Measurements from ENCODE around the gene GRID1. TPM values are rescaled to one million over a fixed set of nuclear protein-coding genes. Genes with fewer than 3 reads are reported as not detected.
"Not testable (repeated sequence)": the region's sequence is repeated elsewhere in the genome, so short reads cannot be mapped to it uniquely, and the experiment has no call there.

Gene GRID1
- total RNA-seq, 1 donor from 2014 or later, result 16.5 TPM

DNA sequence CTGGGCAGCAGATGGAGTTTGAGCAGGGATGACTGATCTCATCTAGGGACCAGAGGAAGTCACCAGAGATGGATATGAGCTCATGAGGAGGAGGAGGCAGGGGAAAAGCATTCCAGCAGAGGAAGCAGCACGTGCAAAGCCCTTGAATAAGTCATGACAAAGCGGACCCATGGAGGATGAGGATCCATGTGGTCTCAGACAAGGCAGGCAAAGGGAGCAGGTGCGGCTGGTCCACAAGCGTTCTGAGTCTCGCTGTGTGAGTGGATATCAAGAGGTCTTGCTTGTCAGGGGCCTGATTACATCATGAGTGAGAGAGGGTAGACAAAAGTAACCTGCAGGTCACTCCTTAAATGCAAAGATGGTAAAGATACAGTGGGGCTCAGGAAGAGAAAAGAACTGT, 307.6 kb downstream of the GRID1 start:
- DNase-seq, result no peak

DNA sequence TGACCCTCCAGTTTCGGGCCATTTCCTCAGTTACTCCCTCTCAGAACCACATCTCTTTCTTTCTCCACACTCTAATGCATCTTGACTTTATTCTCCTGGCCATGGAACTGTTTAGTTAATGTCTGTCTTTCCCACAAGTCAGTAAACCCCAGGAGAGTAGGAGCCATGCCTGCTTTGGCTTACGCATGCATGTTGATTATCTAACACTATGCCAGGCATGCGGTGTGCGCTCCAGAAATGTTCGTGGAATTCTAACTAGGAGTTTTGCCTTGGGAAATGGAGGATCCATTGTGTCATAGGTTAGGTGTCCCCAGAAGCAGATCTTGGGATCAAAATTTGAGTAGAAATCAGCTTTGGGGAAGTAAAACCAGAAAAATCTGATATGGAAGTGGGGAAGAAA, 308.9 kb downstream of the GRID1 start:
- no peak for DNase-seq

DNA sequence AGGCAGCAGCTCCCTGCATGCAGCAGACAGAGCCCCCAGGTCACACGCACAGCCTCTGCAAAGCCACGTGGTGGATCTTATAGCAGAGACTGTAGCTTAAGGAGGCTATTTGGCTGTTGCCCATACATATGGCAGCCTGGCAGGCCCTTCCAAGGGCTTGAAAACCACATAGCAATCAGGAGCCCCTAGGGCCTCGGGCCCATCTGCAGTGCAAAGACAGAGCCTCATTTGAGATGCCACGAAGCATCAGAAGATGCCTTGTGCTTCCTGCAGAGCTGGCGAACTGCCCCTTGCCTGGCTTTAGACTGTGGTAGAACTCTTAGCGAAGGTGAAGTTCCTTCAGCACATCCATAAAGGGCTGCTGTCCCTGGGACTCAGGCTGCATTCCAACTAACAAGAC, 309.9 kb downstream of the GRID1 start:
- no peak for DNase-seq

DNA sequence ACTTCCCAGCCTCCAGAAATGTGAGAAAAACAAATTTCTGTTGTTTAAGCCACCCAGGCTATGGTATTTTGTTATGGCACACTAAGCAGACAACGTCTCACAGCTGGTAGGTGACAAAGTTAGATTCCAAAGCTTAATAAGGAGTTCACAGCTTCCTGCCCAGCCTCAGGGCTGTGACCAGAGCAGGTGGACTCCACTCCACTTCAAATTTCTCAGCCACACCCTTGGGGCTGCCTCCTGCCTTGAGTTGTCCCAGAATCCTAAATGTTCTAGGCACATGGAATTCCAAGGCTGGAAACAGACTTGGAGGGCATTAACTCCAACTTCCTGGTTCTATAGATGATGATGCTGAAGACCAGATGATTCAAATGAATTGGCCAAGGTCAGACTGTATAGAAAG, 310.7 kb downstream of the GRID1 start:
- no peak for DNase-seq

DNA sequence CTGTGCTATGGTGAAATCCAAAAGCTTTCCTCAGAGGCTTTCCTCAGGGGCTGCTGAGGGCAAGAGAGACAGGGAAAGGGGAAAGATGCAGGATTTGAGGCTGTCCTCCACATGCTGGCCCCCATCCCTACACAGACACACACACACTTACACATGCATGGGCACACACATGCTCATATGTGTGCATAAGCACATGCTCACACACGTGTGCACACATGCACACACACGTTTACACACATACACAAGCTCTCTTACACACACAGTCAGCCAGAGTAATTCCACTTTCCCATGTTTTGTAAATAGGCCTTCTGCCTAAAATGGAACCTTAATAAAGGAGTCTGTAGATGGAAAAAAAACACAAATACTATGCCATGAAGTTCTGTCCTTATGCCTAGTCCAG, 312.9 kb downstream of the GRID1 start:
- DNase-seq, result no peak

DNA sequence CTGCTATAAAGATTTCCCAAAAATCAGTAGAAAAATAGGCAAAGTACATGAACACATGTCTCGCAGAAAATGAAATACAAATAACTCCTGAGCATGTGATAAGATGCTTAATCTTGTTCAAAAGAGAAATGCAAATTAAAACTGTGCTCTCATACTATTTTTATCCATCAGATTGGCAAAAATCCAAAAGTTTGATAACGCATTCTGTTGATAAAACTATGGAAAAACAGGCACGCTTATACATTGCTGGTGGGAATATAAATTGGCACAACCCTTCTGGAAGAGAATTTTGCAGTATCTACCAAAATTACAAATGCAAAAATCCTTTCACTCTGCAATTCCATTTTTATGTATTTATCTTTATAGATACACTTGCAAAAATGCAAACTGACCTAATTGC, 315.0 kb downstream of the GRID1 start:
- no peak for DNase-seq

DNA sequence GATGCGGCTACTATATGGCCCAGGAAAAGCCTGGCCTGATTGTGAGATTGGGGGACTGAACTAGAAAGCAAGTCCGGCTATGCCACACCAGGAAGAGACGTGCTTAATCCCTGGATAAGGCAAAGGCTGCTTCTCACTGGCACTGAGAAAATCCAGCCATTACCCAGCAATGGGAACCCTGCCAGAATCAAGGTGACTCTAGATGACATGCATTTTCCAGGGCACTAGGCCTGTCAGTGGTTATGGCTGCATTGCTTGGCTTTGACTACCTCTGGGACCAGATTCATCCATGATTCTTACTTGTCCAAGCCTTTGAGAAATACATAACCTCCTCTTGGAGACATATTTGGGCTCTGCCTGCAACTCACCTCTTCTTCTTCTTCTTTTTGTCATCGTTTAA, 317.2 kb downstream of the GRID1 start:
- no peak for DNase-seq

DNA sequence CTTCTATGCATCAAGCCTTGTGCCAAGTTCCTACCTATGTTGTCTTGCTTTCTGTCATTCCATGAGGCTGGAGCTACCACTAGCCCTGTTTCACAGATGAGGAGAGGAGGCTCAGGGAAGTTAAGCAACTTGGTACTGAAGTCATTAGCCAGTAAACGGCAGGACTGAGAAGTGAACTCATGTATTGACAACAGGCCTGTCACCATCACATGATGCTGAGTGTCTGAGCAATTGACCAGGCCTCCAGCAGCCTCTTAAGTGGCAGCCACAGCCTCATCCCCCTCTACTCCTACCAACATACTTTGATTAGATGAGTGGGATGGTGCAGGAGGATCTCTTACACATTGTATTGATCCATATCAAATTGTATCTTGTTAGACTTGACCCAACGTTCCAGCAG, 317.6 kb downstream of the GRID1 start:
- no peak for DNase-seq

DNA sequence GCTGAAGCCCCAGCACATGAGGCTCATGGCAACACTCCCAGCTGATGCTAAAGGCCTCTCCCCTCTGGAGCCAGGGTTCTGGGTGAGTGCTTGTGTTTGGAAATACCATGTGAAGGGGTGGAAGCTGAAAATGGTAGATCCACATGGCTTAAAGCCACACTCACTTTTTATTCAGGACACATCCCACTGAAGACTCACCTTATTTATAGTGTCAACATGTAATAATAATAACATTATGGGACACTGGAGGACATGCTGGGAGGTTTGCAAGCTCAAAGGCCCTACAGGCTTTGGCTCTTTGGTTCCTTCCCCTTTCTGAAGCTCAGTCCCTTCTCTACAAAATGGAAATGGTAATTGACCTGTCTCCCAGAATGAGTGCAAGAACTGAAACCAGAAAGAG, 318.0 kb downstream of the GRID1 start:
- no peak for DNase-seq

DNA sequence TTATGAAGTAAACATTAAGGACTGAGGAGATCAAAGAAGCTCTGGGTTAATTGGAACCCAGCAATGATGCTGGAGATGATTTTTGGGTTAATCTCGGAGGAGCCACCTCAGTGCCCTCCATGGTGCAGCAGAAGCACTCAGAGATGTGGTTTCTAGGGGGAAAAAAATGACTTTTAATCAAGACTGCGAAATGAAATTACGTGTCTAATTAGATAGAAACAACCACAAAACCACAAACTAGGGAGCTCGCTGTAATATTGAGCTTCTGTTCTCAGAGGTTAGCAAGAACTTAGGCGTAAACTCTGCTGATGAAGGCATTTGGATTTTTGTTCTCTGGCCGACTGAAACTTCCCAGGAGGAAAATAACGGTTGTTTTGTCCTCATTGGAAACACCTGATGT, 319.0 kb downstream of the GRID1 start:
- DNase-seq, result no peak

DNA sequence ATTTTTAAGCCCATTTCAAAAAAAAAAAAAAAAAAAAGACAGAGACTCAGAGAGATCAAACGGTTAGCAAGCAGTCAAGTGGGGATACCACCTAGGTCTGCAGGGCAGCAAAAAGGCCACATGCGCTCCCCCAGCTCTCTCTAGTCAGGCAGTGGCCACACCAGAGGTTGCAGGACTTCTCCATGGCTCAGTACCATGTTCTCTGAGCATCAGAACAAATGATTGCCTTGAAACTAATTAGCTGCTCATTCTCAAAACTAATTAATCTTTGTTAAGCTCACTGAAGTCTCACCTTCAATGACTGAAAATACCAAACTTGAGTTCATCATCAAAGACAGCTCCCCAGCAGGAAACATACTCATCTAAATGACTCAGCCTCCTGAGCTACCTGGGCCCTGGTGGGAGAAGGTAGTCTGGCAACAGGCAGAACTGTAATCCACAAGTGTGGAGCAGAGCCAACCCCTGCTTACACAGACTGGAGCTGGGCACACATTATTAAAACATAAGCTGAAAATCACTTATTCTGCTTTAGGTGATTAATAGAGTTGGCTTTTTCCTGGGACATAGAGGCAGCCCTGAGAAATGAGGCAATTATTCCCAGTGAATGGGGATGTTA, 319.6 kb downstream of the GRID1 start:
- DNase-seq, result no peak

DNA sequence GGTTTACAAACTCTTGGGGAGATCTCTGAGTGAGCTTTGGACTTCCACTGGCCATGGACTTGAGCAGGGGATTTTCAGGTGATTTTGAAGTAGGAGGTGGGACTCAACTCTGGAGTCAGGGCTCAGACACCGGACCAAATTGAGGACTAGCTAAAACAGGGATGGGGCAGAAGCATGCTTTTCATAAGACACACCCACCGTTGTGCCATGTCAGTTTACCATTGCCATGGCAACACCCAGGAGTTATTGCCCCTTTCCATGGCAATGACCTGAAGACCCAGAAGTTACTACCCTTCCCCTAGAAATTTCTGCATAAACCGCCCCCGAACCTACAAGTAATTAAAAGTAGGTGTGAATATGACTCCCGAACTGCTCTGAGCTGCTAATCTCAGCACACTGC, 320.7 kb downstream of the GRID1 start:
- DNase-seq, result no peak

DNA sequence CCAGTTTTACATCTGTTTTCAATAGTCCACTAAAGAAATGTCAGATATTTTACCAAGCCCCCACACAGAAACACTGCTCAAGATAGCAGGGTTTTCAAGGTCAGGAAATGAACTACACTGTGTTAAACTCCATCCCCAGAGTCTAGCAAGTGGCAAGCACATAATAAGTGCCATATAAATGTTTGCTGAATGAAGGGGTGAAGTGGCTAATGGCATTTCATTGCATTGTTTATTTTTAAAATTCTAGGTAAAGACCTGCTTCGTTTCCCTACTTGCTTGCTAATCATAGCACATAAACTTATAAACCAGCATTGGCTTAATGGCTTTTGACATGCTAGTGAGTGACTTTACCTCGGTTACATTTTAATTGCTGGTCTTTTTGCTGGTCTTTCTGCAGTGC, 322.6 kb downstream of the GRID1 start:
- no peak for DNase-seq

DNA sequence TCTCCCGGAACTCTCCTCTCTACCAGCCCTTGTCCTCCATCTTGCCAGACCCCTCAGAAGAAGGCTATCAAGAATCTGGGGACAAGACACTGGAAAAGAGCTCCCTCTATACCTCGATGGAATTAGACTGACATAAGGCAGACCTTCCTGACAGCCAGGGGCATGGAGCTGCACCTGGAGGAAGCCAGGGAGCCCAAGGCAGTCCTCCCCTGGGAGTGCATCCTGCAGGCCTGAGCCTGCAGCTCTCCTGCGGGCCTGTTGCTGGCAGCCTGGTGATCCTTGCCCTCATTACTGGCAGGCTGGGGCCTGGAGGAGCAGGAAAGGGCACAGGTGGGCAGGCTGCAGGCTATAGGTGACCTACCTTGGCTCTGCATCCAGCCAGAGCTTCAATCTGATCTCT, 323.4 kb downstream of the GRID1 start:
- no peak for DNase-seq

DNA sequence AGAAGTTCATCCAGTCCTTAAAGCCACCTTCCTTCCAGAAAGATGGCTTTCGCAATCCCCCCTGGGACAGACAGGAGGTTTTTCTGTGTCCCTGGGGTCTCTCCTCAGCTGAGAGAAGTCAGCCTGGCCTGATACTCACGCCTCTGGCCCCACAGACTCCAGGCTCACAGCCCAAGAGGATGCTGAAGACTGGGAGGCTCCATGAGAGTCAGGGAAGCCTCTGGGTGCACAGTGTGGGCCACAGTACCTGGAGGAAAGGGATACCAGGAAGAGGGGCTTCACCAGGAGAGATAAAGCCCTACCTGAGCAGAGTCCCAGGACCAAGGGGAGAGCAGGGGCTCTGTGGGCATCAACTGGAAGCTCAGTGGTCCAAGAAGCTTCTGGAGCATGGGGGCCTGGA, 324.4 kb downstream of the GRID1 start:
- no peak for DNase-seq

DNA sequence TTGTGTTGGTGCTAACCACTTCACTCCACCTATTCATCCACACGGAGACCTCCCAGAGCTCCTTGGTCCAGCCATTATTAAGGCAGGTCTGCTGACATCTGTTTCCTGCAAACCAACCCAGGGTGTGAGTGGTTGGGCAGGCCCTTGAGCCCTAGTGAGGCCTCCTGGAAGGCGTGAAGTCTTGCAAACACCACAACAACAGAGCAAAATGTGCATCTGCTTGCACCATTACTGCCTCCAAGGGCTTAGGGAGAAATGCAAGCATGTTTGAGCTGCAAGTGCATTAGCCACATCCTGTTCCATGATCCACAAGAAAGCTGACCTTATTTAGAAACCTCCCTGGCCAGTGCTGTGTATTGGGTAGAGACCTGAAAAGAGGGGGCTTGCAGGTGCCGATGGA, 325.5 kb downstream of the GRID1 start:
- no peak for DNase-seq

DNA sequence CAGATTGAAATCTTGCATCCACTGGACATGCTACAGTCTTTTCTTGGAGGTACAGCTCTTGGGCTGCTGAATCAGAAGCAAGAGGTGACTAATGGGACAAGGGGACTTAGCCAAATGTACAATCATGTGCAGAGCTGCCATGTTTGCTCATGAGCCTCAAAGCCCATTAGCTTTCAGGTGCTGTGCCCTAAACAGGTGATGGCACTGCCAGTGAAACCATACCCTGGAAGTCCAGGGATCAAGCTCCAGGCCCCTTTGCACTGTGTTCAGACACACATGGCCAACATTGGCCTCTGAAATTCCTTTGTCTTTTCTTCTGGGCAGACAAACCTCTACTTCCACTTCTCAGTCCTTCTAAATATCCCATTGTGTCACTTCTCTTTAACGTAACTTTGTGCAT, 328.2 kb downstream of the GRID1 start:
- no peak for DNase-seq

DNA sequence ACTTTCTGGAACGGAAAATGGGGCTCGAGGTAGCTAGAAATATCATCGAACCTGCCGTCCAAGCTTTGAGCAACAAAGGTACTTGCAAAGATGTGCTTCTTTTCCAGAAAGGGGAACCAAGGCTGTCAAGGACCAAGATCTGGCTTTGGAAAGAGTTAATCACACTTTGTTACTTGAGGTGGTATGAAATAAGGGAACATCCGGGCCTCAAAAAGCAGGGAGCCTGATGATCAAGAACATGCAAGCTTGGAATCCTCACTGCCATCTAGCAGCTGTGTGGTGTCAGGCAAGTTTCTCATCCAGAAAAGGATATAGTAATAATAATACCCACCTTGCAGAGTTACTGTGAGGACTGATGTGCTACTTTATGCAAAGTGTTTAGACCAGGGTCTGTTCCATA, 329.5 kb downstream of the GRID1 start:
- no peak for DNase-seq

DNA sequence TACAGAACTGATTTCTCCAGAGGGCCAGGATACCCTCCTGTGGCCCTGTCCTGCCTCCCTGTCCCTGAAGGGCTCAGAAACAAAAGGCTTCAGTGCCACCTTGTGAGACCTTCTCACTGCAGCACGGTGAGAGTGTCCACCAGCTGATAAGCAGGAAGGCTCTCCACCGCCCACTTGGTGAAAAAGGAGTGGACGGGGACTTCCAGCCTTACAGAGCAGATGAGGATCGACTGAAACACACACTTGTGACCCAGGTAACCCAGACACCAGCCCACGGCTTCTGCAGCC, 330.1 kb downstream of the GRID1 start:
- DNase-seq, result no peak

DNA sequence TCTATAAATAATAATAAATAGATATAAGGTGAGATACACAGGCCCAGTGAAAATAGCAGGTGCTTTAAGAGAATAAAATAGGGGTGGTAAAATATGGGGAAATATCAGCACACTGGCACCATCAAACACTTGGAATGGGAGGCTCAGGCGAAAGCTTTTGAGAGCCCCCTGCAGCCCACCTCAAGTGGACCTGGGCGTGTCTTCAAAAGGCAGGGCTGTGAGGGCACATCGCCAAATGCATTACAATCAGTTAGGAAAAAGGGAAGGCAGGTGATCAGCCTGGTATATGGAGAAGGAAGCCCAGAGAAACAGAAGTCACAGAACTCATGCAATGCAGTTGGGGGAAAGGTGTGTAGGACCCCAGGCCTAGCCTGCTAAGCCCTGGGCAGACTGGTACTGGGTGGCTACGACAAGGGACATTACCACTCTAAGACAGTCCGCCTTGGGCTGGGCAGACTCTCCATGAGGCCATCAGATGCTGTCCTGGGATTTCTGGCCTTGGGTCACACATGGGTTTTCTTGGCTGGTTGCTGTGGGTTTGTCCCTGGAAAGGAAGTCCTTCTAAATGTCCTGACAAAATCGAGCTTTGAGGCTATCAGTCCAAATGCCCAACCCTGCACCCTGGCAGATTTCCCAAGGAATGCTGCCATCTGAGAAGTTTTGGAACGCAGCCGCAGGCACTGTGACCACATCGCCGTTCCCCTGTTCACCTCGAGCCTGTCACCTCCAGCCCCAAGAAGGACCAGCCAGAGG, 330.6 kb downstream of the GRID1 start:
- no peak for DNase-seq

DNA sequence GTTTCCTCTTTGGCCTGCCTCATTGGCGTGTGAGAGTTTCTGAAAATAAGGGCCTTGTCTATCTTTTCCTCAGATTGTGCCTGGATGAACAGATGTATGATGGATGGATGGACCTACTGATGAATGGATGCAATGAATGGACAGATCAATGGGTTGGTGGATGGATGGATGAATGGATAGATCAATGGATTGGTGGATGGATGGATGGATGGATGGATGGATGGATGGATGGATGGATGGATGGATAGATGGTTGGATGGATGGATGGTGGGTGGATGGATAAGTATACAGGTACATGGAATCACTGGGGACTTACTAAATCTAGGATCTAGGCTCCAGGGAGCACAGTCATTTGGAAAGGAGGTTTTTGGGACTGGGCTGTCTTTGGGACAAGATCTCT, 331.9 kb downstream of the GRID1 start:
- no peak for DNase-seq

DNA sequence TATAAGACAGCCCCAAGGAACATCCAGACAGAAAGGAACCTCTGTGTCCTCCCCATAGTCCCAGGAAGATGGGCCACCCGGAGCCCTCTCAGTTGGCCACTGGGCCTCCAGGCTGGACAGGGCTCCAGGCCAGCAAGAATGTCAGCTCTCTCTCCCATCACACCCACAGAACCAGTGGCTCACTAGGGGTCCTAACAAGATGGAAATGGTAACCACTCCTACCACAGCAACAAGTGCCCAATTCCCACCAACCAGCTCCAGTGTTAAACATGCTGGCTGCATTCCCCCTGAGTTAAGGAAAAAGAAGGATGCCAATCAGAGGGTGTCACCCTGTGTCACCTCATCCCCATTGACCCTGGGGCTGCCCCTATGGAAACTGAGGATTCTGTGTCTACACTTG, 333.0 kb downstream of the GRID1 start:
- DNase-seq, result no peak

DNA sequence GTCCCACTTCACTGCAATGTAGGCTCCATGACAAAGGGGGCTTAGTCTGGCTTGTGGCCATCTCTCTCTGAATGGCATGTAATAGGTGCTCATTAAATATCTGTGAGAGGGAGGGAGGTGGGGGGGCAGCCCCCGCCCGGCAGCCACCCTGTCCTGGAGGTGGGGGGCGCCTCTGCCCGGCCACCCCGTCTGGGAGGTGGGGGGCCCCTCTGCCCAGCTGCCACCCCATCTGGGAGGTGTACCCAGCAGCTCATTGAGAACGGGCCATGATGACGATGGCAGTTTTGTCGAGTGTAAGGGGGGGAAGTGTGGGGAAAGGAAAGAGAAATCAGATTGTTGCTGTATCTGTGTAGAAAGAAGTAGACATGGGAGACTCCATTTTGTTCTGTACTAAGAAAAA, 334.5 kb downstream of the GRID1 start:
- not testable (repeated sequence) for DNase-seq

DNA sequence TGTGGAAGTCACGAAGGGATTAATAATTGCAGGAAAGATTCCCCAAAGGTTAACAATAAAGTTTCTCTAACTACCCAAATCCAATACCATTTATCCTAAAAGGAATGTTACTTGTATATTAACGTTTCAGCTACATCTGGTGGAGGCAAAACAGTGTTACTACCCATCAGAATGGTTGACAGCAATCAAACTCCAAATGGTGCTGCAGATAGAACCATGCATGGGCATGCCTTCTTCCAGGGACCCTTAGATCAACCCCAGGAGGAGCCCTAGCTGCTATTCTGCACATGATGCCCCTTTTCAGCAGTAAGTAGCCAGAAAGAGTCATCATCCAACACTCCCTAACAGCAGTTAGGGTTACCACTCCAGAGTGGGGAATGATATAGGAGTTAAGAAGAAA, 336.3 kb downstream of the GRID1 start:
- no peak for DNase-seq

DNA sequence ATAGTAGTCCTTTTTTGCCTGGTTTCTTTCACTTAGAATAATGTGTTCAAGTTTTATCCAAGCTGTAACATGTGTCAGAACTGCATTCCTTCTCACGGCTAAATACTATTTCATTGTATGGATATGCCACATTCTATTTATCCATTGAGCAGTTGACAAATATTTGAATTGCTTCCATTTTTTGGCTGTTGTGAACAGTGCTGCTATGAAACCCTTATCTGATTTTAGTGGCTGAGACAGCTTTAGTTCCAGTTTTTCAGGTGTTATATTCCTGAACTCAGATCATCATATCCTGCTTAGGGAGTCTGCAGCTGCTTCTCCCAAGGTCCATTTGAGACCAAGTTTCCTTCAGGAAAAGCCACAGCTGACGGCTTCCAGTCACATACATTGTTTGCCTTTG, 339.2 kb downstream of the GRID1 start:
- no peak for DNase-seq
